ENCODE data around the gene TANGO6.

Gene TANGO6

DNA sequence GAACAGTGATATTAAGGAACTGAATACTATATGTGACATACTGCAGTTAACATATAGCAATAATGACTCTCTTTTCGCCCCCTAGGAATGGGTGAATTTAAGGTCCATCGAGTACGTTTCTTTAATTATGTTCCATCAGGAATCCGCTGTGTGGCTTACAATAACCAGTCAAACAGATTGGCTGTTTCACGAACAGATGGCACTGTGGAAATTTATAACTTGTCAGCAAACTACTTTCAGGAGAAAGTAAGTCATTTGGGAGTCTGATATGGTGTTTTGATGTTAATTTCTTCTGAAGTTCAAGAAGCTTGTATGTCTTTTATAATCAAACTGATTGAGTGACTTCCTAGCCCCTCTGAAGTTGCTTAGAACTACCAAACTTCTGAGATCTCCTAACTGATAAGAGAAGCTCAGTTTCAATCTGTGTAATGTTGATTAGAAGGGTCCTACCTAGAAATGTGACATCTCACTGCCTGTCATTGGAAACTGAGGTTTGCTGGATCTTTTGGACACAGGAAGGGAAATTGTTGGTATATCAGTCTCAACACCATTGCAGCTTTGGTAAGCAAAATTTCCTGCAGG is 290.1 kb downstream of the TANGO6 start:
- TF ChIP-seq, protein P1, sequence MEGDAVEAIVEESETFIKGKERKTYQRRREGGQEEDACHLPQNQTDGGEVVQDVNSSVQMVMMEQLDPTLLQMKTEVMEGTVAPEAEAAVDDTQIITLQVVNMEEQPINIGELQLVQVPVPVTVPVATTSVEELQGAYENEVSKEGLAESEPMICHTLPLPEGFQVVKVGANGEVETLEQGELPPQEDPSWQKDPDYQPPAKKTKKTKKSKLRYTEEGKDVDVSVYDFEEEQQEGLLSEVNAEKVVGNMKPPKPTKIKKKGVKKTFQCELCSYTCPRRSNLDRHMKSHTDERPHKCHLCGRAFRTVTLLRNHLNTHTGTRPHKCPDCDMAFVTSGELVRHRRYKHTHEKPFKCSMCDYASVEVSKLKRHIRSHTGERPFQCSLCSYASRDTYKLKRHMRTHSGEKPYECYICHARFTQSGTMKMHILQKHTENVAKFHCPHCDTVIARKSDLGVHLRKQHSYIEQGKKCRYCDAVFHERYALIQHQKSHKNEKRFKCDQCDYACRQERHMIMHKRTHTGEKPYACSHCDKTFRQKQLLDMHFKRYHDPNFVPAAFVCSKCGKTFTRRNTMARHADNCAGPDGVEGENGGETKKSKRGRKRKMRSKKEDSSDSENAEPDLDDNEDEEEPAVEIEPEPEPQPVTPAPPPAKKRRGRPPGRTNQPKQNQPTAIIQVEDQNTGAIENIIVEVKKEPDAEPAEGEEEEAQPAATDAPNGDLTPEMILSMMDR (conservative IDR thresholded peaks at IDR 0.05; ENCODE audit: low read length), result no peak
- H3K4me3 ChIP-seq (ENCODE audit: low read length), result peak overlapping the region; percentile 98
- DNase-seq (ENCODE audit: low read depth), result no peak
